ENCODE measurements around the gene TBC1D2B. TPM values are rescaled to one million over a fixed set of nuclear protein-coding genes. Genes with fewer than 3 reads are reported as not detected.
"Not testable (repeated sequence)": the region's sequence is repeated elsewhere in the genome, so short reads cannot be mapped to it uniquely, and the experiment has no call there.

Gene TBC1D2B
- total RNA-seq, 1 experiment from 2014 or later, result 17.6 TPM

- no peaks in the 10 kb centered on the region; a peak in 1 of 5 replicates for H3K9me3 Mint-ChIP-seq
- Histone ChIP-seq H4K5ac (ENCODE audit: insufficient read length, low read depth, low read length) (no peak overlapping the region), H2BK12ac (ENCODE audit: insufficient read length, low read depth, low read length) (no peak overlapping the region), H3K23me2 (ENCODE audit: insufficient read length, low read depth, low read length, poor library complexity, severe bottlenecking) (no peaks in the 10 kb centered on the region), H3K23ac (ENCODE audit: insufficient read length, low read depth, low read length) (no peak overlapping the region), H2BK15ac (ENCODE audit: low read depth, low read length) (no peak overlapping the region), H2BK120ac (ENCODE audit: low read depth, low read length, poor library complexity, severe bottlenecking) (no peak overlapping the region), H3K18ac (ENCODE audit: insufficient read length, low read depth, low read length) (no peak overlapping the region), H3K9me3 (ENCODE audit: control insufficient read depth, low read depth, low read length) (no peaks in the 10 kb centered on the region), H2AK5ac (ENCODE audit: insufficient read length, low read length) (no peak overlapping the region), H3K14ac (ENCODE audit: insufficient read depth, low read length) (no peak overlapping the region), H3K4ac (ENCODE audit: low read depth, low read length) (no peak overlapping the region), H3K4me1 (ENCODE audit: insufficient read depth, low read length) (no peaks in the 10 kb centered on the region; the same call in 1 of the 2 replicates), H4K91ac (ENCODE audit: insufficient read length, low read depth, low read length) (no peak overlapping the region), H4K20me1 (ENCODE audit: control insufficient read depth, insufficient read depth, insufficient read length) (no peaks in the 10 kb centered on the region), H2BK5ac (ENCODE audit: insufficient read length, low read length) (no peak overlapping the region), H3K27ac (ENCODE audit: insufficient read length, low read depth, low read length) (no peak overlapping the region), H2AFZ (ENCODE audit: low read length) (no peak overlapping the region), H3K79me2 (ENCODE audit: insufficient read depth, low read length) (no peaks in the 10 kb centered on the region), H3K9ac (ENCODE audit: extremely low read depth, insufficient read length, low read length) (no peak overlapping the region), H3K27me3 (ENCODE audit: insufficient read depth, low read length) (no peaks in the 10 kb centered on the region), H3K79me1 (ENCODE audit: insufficient read depth, low read depth, low read length, poor library complexity, severe bottlenecking) (no peaks in the 10 kb centered on the region), H3K56ac (ENCODE audit: insufficient read length, low read depth, low read length) (no peak overlapping the region), H3K4me2 (ENCODE audit: insufficient read depth, insufficient read length, low read length) (no peak overlapping the region), H3T11ph (ENCODE audit: low read length) (no peak overlapping the region), H2BK20ac (ENCODE audit: low read depth, low read length, poor library complexity, severe bottlenecking) (no peak overlapping the region), H4K8ac (replicated peaks; ENCODE audit: insufficient read length, low read depth, low read length) (no peak overlapping the region)
- peaks cover 8 to 13% of the 10 kb centered on the region in 2 experiments for H3K4me1 Mint-ChIP-seq
- H3K4me3 Mint-ChIP-seq, result no peak overlapping the region
- TF ChIP-seq CTCF (conservative IDR thresholded peaks at IDR 0.05), result no peak
- DNase-seq, result no peak
- H3K36me3 Mint-ChIP-seq (ENCODE audit: insufficient read depth in 1 of 3, low read depth in 3 of 3), result no peaks in the 10 kb centered on the region
- peaks cover 2% of the 10 kb centered on the region for H3K27me3 Mint-ChIP-seq (ENCODE audit: low read depth)
- WGBS (ENCODE audit: extremely low coverage, insufficient read length, low lambda C conversion rate), result no CpG with 5 or more reads among the region's 8 CpGs
- peak overlapping the region in 1 of 3 experiments; percentile 12; a peak in 2 of 7 replicates for H3K27ac Mint-ChIP-seq
These were observed 97.4 kb downstream of the TBC1D2B start for GRCh38 chr15:77980098-77980497.

- H2AK5ac ChIP-seq (ENCODE audit: insufficient read length, low read length); H4K5ac ChIP-seq (ENCODE audit: insufficient read length, low read depth, low read length); H3K4me2 ChIP-seq (ENCODE audit: insufficient read depth, insufficient read length, low read length); H4K8ac ChIP-seq (replicated peaks; ENCODE audit: insufficient read length, low read depth, low read length); H3K27ac Mint-ChIP-seq; H3K4ac ChIP-seq (ENCODE audit: low read depth, low read length); DNase-seq; H3T11ph ChIP-seq (ENCODE audit: low read length); H3K4me1 ChIP-seq (ENCODE audit: insufficient read depth, low read length); H3K23me2 ChIP-seq (ENCODE audit: insufficient read length, low read depth, low read length, poor library complexity, severe bottlenecking); H2BK15ac ChIP-seq (ENCODE audit: low read depth, low read length); H3K27me3 ChIP-seq (ENCODE audit: insufficient read depth, low read length); H2BK120ac ChIP-seq (ENCODE audit: low read depth, low read length, poor library complexity, severe bottlenecking); H3K9me3 ChIP-seq (ENCODE audit: control insufficient read depth, low read depth, low read length); H3K18ac ChIP-seq (ENCODE audit: insufficient read length, low read depth, low read length); H4K20me1 ChIP-seq (ENCODE audit: control insufficient read depth, insufficient read depth, insufficient read length); H2AFZ ChIP-seq (ENCODE audit: low read length); H3K4me3 Mint-ChIP-seq; H4K91ac ChIP-seq (ENCODE audit: insufficient read length, low read depth, low read length); H3K56ac ChIP-seq (ENCODE audit: insufficient read length, low read depth, low read length); H3K79me1 ChIP-seq (ENCODE audit: insufficient read depth, low read depth, low read length, poor library complexity, severe bottlenecking); H2BK12ac ChIP-seq (ENCODE audit: insufficient read length, low read depth, low read length); H3K27me3 Mint-ChIP-seq (ENCODE audit: low read depth); H2BK20ac ChIP-seq (ENCODE audit: low read depth, low read length, poor library complexity, severe bottlenecking); H3K14ac ChIP-seq (ENCODE audit: insufficient read depth, low read length); H2BK5ac ChIP-seq (ENCODE audit: insufficient read length, low read length); H3K23ac ChIP-seq (ENCODE audit: insufficient read length, low read depth, low read length); H3K4me1 Mint-ChIP-seq; H3K9ac ChIP-seq (ENCODE audit: extremely low read depth, insufficient read length, low read length); H3K27ac ChIP-seq (ENCODE audit: insufficient read length, low read depth, low read length); H3K79me2 ChIP-seq (ENCODE audit: insufficient read depth, low read length); H3K9me3 Mint-ChIP-seq; H3K36me3 Mint-ChIP-seq (ENCODE audit: insufficient read depth in 1 of 3, low read depth in 3 of 3): not testable (repeated sequence)
- no CpG with 5 or more reads among the region's 8 CpGs for WGBS (ENCODE audit: extremely low coverage, insufficient read length, low lambda C conversion rate)
These were observed 98.4 kb downstream of the TBC1D2B start for GRCh38 chr15:77979157-77979556.

Measured in H9 (cell line).